Heart left ventricle (tissue), 16 donors: Measurements from ENCODE around the gene RIOX2. TPM values are rescaled to one million over a fixed set of nuclear protein-coding genes. Genes with fewer than 3 reads are reported as not detected.
A peak's percentile ranks its signal among the peaks of the same experiment; 100 is the strongest.

ENCODE experiments used
- ATAC-seq, 4 donors: fragments of 200-7000 bp; cut with Tn5 transposase; one replicate each; pipeline ENCODE4 v1.9.1; 2020 to 2022; ENCODE audit warnings: moderate library complexity in 4 of 4, mild to moderate bottlenecking in 3 of 4, moderate number of reproducible peaks in 1 of 4
- DNase-seq, 5 donors: peaks; one replicate each; pipeline ENCODE4 v3.0.0-alpha.2; 2020
- H3K27ac ChIP-seq, 12 donors: fragments of 200-600 bp; sonication (generic) in 4 of 12; one replicate each; pipeline versions ENCODE4 v1.5.0 to v1.8.0; 2016 to 2022; ENCODE audit warnings: mild to moderate bottlenecking in 2 of 12
- H3K27me3 ChIP-seq, 9 donors: fragments of 200-600 bp; sonication (generic) in 2 of 9; one replicate each; pipeline versions ENCODE4 v1.5.1 to v1.8.0; 2016 to 2022; ENCODE audit warnings: mild to moderate bottlenecking in 3 of 9
- H3K36me3 ChIP-seq, 9 donors: fragments of 200-600 bp; sonication (generic) in 2 of 9; one replicate each; pipeline versions ENCODE4 v1.5.0 to v1.8.0; 2018 to 2022; ENCODE audit warnings: mild to moderate bottlenecking in 2 of 9
- H3K4me1 ChIP-seq, 12 donors: fragments of 200-600 bp; sonication (generic) in 4 of 12; one replicate each; pipeline versions ENCODE4 v1.5.0 to v1.8.0; 2016 to 2022; ENCODE audit warnings: mild to moderate bottlenecking in 3 of 12
- H3K4me3 ChIP-seq, 12 donors: fragments of 200-600 bp; sonication (generic) in 4 of 12; one replicate each; pipeline versions ENCODE4 v1.5.0 to v1.8.0; 2017 to 2022; ENCODE audit warnings: mild to moderate bottlenecking in 9 of 12, moderate library complexity in 4 of 12
- H3K9me3 ChIP-seq, 12 donors: fragments of 200-600 bp; sonication (generic) in 4 of 12; one replicate each; pipeline versions ENCODE4 v1.5.0 to v1.8.0; 2016 to 2022; ENCODE audit warnings: mild to moderate bottlenecking in 1 of 12
- POLR2A ChIP-seq, 2 donors: fragments of 450-650 bp; IDR thresholded peaks; one replicate each; pipeline ENCODE4 v1.6.1; 2017; ENCODE audit warnings: antibody characterized with exemption in 2 of 2, mild to moderate bottlenecking in 2 of 2, moderate library complexity in 2 of 2
- WGBS, 4 donors: extraction: QIAGEN DNeasy Blood & Tissue Kit in 2 of 4; methylation state at CpG; one replicate each; pipeline versions ENCODE4 v1.1.5 to v1.1.7; 2013 to 2018; 5-methylcytosine and 5-hydroxymethylcytosine counted together
- intact Hi-C, 10 donors: fragments of 100-400 bp; cut with DNase I; formaldehyde crosslinking; loops; one replicate each; pipeline versions ENCODE4 v1.11.1 to v1.14.2; 2022
- polyA plus RNA-seq, 2 donors: library from polyadenylated mRNA; stranded (reverse); fragments of 200-250 nt; gene quantifications; one replicate each; pipeline ENCODE4 v1.2.3, GENCODE V29; 2013
- total RNA-seq, 9 donors: library from RNA; depleted of rRNA in 2 of 9; stranded (reverse); fragments of >200 nt in 2 of 9; fragmentation: NEBNext Ultra II Directional in 3 of 9; extraction: Animal tissue kit (Norgen Biotek cat#: 25700) in 3 of 9; gene quantifications; one replicate each; pipeline versions ENCODE4 v1.1.0 to v1.2.4, GENCODE V29; 2016 to 2023
- TF ChIP-seq, protein P1 (sequence below), 12 donors: fragments of 200-600 bp; sonication (generic) in 4 of 12; IDR thresholded peaks; one replicate each; pipeline versions ENCODE4 v1.5.0 to v1.8.0; 2018 to 2022; ENCODE audit warnings: antibody characterized with exemption in 12 of 12, mild to moderate bottlenecking in 5 of 12
- donor health status: ischemic (EF 13 %, LVEDD 7.1; RV severe dilation, severe dysfunction).
- donor health status: healthy with polysubstance abuse.
- donor health status: DM: no; HTN: yes; CAD: no.
- donor health status: DM: no; HTN: no; CAD: no.
- donor health status: ischemic (EF 25% LVEDD 6.9; RV normal size, moderate dysfunction).
- donor health status: ischemic (EF 25% LVEDD 5.7; RV mildly dilated, moderate dysfunction).
- donor health status: healthy.
- donor health status: DM: yes; HTN: yes; CAD: no.
- donor health status: ischemic (EF 35%, LVEDD 5.7; RV mildly dilated, moderate dysfunction).
- donor health status: nonischemic (EF 11% LVEDD 7.7; RV severe dilation, severe dysfunction).
- donor health status: DM: yes; HTN: yes; CAD: no.
- donor health status: PGD.
- donor health status: ischemic (EF 29% LVEDD 5.4; RV normal size, mild dysfunction).
- donor health status: nonischemic (EF 23%, LVEDD 6.1; RV moderate dilation, normal function).

RIOX2 gene
- total and polyA plus RNA-seq, 11 donors: 8.9 to 15.9 (median 12.1) TPM

DNA sequence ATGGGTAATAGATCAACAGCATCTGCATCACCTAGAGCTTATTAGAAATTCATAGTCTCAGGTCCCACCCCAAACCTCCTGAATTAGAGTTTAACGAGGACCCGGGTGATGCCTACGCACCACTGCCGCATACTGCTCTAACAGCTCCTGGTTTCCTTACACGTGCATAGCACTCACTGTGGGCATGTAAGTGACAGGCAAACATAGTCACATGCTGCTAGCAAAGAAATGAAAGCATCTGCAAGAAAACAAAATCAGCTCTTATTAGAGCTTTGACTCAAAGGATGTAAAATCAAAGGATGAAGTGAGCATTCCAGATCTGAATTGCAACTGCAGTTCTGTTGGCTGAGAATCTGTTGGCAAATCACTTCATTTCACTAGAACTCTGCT is 19.1 kb upstream of the RIOX2 start:
- ATAC-seq (no peak), DNase-seq (no peak)
- H3K27ac ChIP-seq: no peak overlapping the region
- peaks cover 0 to 13% (median 0%) of the 10 kb centered on the region in 12 donors for H3K4me1 ChIP-seq
- H3K36me3 ChIP-seq: no peaks in the 10 kb centered on the region
- TF ChIP-seq POLR2A (IDR thresholded peaks at IDR 0.05): no peak
- TF ChIP-seq, protein P1, sequence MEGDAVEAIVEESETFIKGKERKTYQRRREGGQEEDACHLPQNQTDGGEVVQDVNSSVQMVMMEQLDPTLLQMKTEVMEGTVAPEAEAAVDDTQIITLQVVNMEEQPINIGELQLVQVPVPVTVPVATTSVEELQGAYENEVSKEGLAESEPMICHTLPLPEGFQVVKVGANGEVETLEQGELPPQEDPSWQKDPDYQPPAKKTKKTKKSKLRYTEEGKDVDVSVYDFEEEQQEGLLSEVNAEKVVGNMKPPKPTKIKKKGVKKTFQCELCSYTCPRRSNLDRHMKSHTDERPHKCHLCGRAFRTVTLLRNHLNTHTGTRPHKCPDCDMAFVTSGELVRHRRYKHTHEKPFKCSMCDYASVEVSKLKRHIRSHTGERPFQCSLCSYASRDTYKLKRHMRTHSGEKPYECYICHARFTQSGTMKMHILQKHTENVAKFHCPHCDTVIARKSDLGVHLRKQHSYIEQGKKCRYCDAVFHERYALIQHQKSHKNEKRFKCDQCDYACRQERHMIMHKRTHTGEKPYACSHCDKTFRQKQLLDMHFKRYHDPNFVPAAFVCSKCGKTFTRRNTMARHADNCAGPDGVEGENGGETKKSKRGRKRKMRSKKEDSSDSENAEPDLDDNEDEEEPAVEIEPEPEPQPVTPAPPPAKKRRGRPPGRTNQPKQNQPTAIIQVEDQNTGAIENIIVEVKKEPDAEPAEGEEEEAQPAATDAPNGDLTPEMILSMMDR (IDR thresholded peaks at IDR 0.05): no peak
- WGBS, 4 donors: 63 to 74% (median 70%) methylated on average over 5 of the region's 5 CpGs
- H3K4me3 ChIP-seq: no peak overlapping the region
- intact Hi-C loops: no loop called here
- no peaks in the 10 kb centered on the region for H3K27me3 ChIP-seq
- no peaks in the 10 kb centered on the region for H3K9me3 ChIP-seq

DNA sequence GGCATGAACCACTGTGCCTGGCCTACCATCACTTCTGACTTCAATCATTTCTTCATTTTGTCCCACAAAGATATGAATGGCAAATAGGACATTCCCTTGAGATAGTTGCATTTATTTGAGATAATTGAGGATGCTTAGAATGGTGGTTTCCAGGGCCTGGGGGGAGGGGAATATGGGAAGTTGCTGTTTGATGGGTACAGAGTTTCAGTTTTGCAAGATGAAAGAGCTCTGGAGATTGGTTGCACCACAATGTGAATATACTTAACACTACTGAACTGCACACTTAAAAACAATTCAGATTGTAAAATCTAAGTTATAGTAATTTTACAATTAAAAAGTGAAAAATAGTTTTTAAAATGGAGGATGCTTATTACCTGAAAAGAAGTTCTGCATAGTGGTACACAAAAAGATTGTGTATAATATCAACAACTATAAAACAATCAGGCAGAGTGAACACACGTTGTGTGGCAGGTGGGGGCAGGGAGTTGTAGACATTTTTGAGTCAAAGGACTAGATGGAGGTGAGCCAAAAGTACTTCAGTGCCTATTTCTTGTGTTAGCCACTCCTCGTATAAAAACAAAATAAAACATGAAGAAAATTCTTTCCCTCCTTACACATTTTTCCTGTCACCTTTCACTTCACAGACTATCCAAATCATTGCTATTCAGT is 18.5 kb upstream of the RIOX2 start:
- no peak for TF ChIP-seq POLR2A (IDR thresholded peaks at IDR 0.05)
- TF ChIP-seq, protein P1 (IDR thresholded peaks at IDR 0.05): no peak
- Histone ChIP-seq H3K27me3 (no peaks in the 10 kb centered on the region), H3K9me3 (no peaks in the 10 kb centered on the region), H3K36me3 (no peaks in the 10 kb centered on the region), H3K4me1 (peaks cover 0 to 13% (median 0%) of the 10 kb centered on the region in 12 donors), H3K4me3 (no peak overlapping the region), H3K27ac (no peak overlapping the region)
- WGBS, 4 donors: 37 to 51% (median 41%) methylated on average over 2 of the region's 2 CpGs
- ATAC-seq (no peak), DNase-seq (no peak)
- intact Hi-C loops: no loop called here

- Histone ChIP-seq H3K4me3 (no peak overlapping the region), H3K36me3 (no peaks in the 10 kb centered on the region), H3K4me1 (peaks cover 0 to 13% (median 0%) of the 10 kb centered on the region in 12 donors), H3K9me3 (no peaks in the 10 kb centered on the region), H3K27ac (no peak overlapping the region), H3K27me3 (no peaks in the 10 kb centered on the region)
- ATAC-seq (peak in 1 of 4 donors; percentile 27), DNase-seq (no peak)
- TF ChIP-seq, protein P1 (IDR thresholded peaks at IDR 0.05): no peak
- TF ChIP-seq POLR2A (IDR thresholded peaks at IDR 0.05): no peak
- intact Hi-C loops: no loop called here
- WGBS, 4 donors: 98 to 99% (median 99%) methylated on average over 3 of the region's 3 CpGs
These were observed 16.7 kb upstream of the RIOX2 start for GRCh38 chr3:97988784-97989568.

DNA sequence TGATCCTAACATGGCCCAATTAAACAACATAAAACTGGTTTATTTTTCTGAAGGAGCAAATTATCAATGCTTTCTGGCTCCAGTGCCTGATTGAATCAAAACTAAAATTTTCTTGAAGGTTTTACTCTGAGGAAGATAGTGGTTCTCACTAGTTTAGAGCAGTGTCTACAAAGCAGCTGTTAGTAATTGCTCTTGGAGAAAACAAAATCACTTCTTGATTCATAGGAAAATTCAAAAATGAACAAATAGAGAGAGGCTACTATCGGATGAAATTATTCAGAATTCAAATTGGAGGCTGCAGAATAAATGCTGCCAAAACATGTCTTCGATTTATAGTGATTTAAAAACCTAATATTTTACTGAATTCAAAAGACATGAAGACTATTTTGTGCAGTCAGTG is 15.1 kb upstream of the RIOX2 start:
- intact Hi-C loops: no loop called here
- Histone ChIP-seq H3K4me1 (peaks cover 0 to 17% (median 0%) of the 10 kb centered on the region in 12 donors), H3K27me3 (no peaks in the 10 kb centered on the region), H3K4me3 (no peak overlapping the region), H3K36me3 (no peaks in the 10 kb centered on the region), H3K27ac (no peak overlapping the region), H3K9me3 (no peaks in the 10 kb centered on the region)
- DNase-seq (no peak), ATAC-seq (no peak)
- no peak for TF ChIP-seq POLR2A (IDR thresholded peaks at IDR 0.05)
- TF ChIP-seq, protein P1 (IDR thresholded peaks at IDR 0.05): no peak
- 84 to 94% (median 93%) methylated on average over 2 of the region's 2 CpGs for WGBS, 4 donors
